Activated CD8-positive, alpha-beta T cell treated with anti-CD3 and anti-CD28 coated beads for 36 hours (primary cell): Measurements from ENCODE around the gene UBAC2. TPM values are rescaled to one million over a fixed set of nuclear protein-coding genes. Genes with fewer than 3 reads are reported as not detected.

Experiments used
- ATAC-seq: fragments of 200-7000 bp; cut with Tn5 transposase; one replicate; pipeline ENCODE4 v1.10.0; 2021; ENCODE audit warnings: mild to moderate bottlenecking, moderate library complexity
- CTCF ChIA-PET: fragments of 350-600 bp; sonication (Branson Sonifier 250); formaldehyde crosslinking; loops from one replicate; lab custom pipeline; 2021; ENCODE audit warnings: antibody characterized with exemption; lab: Charles Lee
- POLR2A ChIA-PET: fragments of 350-600 bp; sonication (Branson Sonifier 250); formaldehyde crosslinking; loops from one replicate; lab custom pipeline; 2021; ENCODE audit warnings: antibody characterized with exemption; lab: Charles Lee
- DNase-seq: peaks from one replicate; pipeline ENCODE4 v3.0.0-alpha.2; 2020
- H3K27ac Mint-ChIP-seq: one replicate; pipeline ENCODE4 v1.8.0; 2021; ENCODE audit warnings: mild to moderate bottlenecking, mixed read lengths
- H3K27me3 Mint-ChIP-seq: one replicate; pipeline ENCODE4 v1.8.0; 2021; ENCODE audit warnings: mixed read lengths
- H3K36me3 Mint-ChIP-seq: one replicate; pipeline ENCODE4 v1.8.0; 2021; ENCODE audit warnings: low read depth, mixed read lengths
- H3K4me1 Mint-ChIP-seq: one replicate; pipeline ENCODE4 v1.8.0; 2021; ENCODE audit warnings: low read depth, mixed read lengths
- H3K4me3 Mint-ChIP-seq: one replicate; pipeline ENCODE4 v1.8.0; 2021; ENCODE audit warnings: mild to moderate bottlenecking, moderate library complexity, mixed read lengths
- H3K9me3 Mint-ChIP-seq: one replicate; pipeline ENCODE4 v1.8.0; 2021; ENCODE audit warnings: mixed read lengths
- intact Hi-C: fragments of 100-400 bp; cut with micrococcal nuclease; formaldehyde crosslinking; loops from one replicate; pipeline ENCODE4 v1.10.0; 2022
- total RNA-seq, 2 experiments: library from RNA; stranded (reverse); gene quantifications; one replicate each; pipeline ENCODE4 v1.2.3, GENCODE V29; 2021
- TF ChIP-seq, protein P1 (sequence below): fragments of 200-600 bp; IDR thresholded peaks from one replicate; pipeline ENCODE4 v1.8.0; 2022; ENCODE audit warnings: antibody characterized with exemption, mild to moderate bottlenecking

Gene UBAC2
- total RNA-seq, 2 experiments from 2014 or later, result 63.7 to 68.4 TPM

- ChIA-PET CTCF (interaction anchor here (1.0 to 1.6 kb wide), 5 partner anchors 9 to 145 kb away, joined by 3 to 7 read pairs (median 5); partner anchors contain the start of gene GPR183), POLR2A (interaction anchor here (0.9 to 1.5 kb wide), 3 partner anchors 14 to 88 kb away, joined by 3 to 4 read pairs (median 3); partner anchors contain the start of gene UBAC2)
- Mint-ChIP-seq H3K27me3 (no peaks in the 10 kb centered on the region), H3K4me1 (peaks cover 78% of the 10 kb centered on the region), H3K4me3 (no peak overlapping the region), H3K27ac (peak overlapping the region; percentile 85), H3K9me3 (no peaks in the 10 kb centered on the region), H3K36me3 (peaks cover 48% of the 10 kb centered on the region)
- DNase-seq (no peak), ATAC-seq (no peak)
- TF ChIP-seq, protein P1, sequence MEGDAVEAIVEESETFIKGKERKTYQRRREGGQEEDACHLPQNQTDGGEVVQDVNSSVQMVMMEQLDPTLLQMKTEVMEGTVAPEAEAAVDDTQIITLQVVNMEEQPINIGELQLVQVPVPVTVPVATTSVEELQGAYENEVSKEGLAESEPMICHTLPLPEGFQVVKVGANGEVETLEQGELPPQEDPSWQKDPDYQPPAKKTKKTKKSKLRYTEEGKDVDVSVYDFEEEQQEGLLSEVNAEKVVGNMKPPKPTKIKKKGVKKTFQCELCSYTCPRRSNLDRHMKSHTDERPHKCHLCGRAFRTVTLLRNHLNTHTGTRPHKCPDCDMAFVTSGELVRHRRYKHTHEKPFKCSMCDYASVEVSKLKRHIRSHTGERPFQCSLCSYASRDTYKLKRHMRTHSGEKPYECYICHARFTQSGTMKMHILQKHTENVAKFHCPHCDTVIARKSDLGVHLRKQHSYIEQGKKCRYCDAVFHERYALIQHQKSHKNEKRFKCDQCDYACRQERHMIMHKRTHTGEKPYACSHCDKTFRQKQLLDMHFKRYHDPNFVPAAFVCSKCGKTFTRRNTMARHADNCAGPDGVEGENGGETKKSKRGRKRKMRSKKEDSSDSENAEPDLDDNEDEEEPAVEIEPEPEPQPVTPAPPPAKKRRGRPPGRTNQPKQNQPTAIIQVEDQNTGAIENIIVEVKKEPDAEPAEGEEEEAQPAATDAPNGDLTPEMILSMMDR, result no peak
- intact Hi-C loops, result loop anchor here (5.0 to 10.0 kb wide), 2 partner anchors 33 to 216 kb away; partner anchors contain the start of gene TM9SF2
Measured at GRCh38 chr13:99289271-99289670, 88.6 kb downstream of the UBAC2 start.

GRCh38 chr13:99289674-99290337 lies 89.2 kb downstream of the UBAC2 start:
- no peaks in the 10 kb centered on the region for H3K27me3 Mint-ChIP-seq
- TF ChIP-seq, protein P1, result no peak
- CTCF ChIA-PET, result no interaction called here
- H3K27ac Mint-ChIP-seq, result peak overlapping the region; percentile 85
- H3K36me3 Mint-ChIP-seq, result peaks cover 50% of the 10 kb centered on the region
- peaks cover 75% of the 10 kb centered on the region for H3K4me1 Mint-ChIP-seq
- ATAC-seq (peak; percentile 75), DNase-seq (peak; percentile 79)
- POLR2A ChIA-PET, result no interaction called here
- no peaks in the 10 kb centered on the region for H3K9me3 Mint-ChIP-seq
- no peak overlapping the region for H3K4me3 Mint-ChIP-seq
- intact Hi-C loops, result loop anchor here (5.0 to 10.0 kb wide), 2 partner anchors 32 to 215 kb away; partner anchors contain the start of gene TM9SF2

DNA sequence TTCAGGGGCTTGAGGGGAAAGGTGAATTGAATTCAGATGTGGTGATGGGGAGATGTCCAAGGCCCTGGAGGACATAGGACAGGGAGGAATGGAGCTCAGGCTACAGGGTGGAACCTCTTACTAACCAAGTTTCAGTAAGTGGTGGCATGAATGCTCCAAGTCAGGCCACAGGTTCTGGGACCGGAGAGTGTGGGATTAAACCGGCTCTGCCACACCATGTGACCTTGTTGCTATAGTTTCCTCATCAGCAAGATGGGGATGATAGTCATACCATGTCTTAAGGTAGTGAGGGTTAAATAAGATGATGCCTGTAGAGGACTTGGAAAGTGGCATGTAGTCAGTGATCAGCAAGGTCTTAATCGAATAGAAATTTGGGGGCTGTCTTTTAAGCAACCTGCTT lies 90.2 kb downstream of the UBAC2 start:
- Mint-ChIP-seq H3K36me3 (peaks cover 60% of the 10 kb centered on the region), H3K4me3 (no peak overlapping the region), H3K4me1 (peaks cover 76% of the 10 kb centered on the region), H3K9me3 (no peaks in the 10 kb centered on the region), H3K27me3 (no peaks in the 10 kb centered on the region), H3K27ac (peak overlapping the region; percentile 27)
- POLR2A ChIA-PET, result interaction anchor here (1.3 kb wide), 1 partner anchor 24 kb away, joined by 4 read pairs; no protein-coding TSS in a partner anchor
- intact Hi-C loops, result no loop called here
- TF ChIP-seq, protein P1, result no peak
- ATAC-seq (no peak), DNase-seq (no peak)
- CTCF ChIA-PET, result interaction anchor here (1.0 to 3.0 kb wide), 2 partner anchors 21 to 98 kb away, joined by 3 to 10 read pairs; no protein-coding TSS in a partner anchor

DNA sequence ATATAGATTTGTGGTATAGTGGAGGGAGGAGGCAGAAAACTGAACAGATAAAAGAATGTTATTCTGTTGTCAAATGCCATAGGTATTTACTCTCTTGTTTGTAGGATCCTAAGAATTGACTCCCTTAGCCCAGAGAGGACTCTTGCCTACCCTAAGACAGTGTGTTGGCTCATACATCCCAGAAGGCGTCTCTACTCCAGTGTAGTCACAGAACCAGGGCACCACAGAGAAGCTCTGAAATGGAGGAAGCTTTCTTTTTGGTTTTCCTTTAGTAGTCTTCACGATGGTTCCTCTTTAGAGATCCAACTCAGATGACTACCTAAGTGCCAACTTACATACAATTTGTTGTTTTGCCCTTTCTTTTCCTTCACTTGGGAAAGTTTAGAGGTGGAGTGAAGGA lies 92.5 kb downstream of the UBAC2 start:
- ChIA-PET POLR2A (interaction anchor here (0.8 to 1.3 kb wide), 3 partner anchors 11 to 59 kb away, joined by 3 read pairs; partner anchors contain the start of gene GPR183), CTCF (interaction anchor here (1.0 to 3.0 kb wide), 2 partner anchors 23 to 144 kb away, joined by 3 to 10 read pairs; no protein-coding TSS in a partner anchor)
- Mint-ChIP-seq H3K27ac (peak overlapping the region; percentile 36), H3K27me3 (no peaks in the 10 kb centered on the region), H3K9me3 (no peaks in the 10 kb centered on the region), H3K4me1 (peaks cover 77% of the 10 kb centered on the region), H3K4me3 (no peak overlapping the region), H3K36me3 (peaks cover 66% of the 10 kb centered on the region)
- no peak for DNase-seq
- no peak for ATAC-seq
- intact Hi-C loops, result no loop called here
- TF ChIP-seq, protein P1, result no peak

DNA sequence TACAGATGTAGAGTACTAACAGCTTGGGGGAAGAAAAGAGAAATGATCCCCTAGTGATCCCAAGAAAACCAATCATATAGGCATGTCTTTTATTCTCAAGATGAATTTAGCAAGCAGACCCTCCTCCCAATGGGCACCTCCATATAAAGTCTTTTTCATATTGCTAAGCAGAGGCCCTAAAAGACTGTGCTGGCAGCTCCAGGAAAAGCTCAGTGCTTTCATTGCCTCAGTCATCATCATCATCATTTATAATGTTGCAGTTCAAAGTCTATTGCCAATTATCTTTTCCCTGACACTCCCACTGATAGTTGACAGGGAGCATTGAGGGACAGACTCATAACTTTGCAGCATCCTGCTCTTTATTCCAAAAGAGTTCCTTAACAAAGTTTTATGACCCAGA lies 93.5 kb downstream of the UBAC2 start:
- no peak overlapping the region for H3K4me3 Mint-ChIP-seq
- TF ChIP-seq, protein P1, result no peak
- H3K27me3 Mint-ChIP-seq, result no peaks in the 10 kb centered on the region
- intact Hi-C loops, result no loop called here
- ATAC-seq, result no peak
- H3K9me3 Mint-ChIP-seq, result no peaks in the 10 kb centered on the region
- DNase-seq, result no peak
- no peak overlapping the region for H3K27ac Mint-ChIP-seq
- POLR2A ChIA-PET, result interaction anchor here (1.1 to 1.4 kb wide), 2 partner anchors 13 to 89 kb away, joined by 3 to 5 read pairs; partner anchors contain the start of gene GPR183
- H3K4me1 Mint-ChIP-seq, result peaks cover 76% of the 10 kb centered on the region
- H3K36me3 Mint-ChIP-seq, result peaks cover 60% of the 10 kb centered on the region
- CTCF ChIA-PET, result interaction anchor here (0.8 to 1.6 kb wide), 3 partner anchors 28 to 142 kb away, joined by 3 to 6 read pairs (median 3); no protein-coding TSS in a partner anchor
